B cell (primary cell): ENCODE data around the gene PRR7. TPM values are rescaled to one million over a fixed set of nuclear protein-coding genes. Genes with fewer than 3 reads are reported as not detected.

ENCODE experiments used
- ATAC-seq: fragments of 200-7000 bp; cut with Tn5 transposase; one replicate; pipeline ENCODE4 v1.10.0; 2021; ENCODE audit warnings: low read depth, mild to moderate bottlenecking, moderate number of reproducible peaks, moderate library complexity
- CTCF ChIA-PET: fragments of 350-600 bp; sonication (Branson Sonifier 250); formaldehyde crosslinking; loops from one replicate; lab custom pipeline; 2021; ENCODE audit warnings: antibody characterized with exemption, inconsistent platforms; lab: Charles Lee
- POLR2A ChIA-PET: fragments of 350-600 bp; sonication (Branson Sonifier 250); formaldehyde crosslinking; loops from one replicate; lab custom pipeline; 2021; ENCODE audit warnings: antibody characterized with exemption; lab: Charles Lee
- DNase-seq: peaks from one replicate; pipeline ENCODE4 v3.0.0; 2013
- H2AFZ ChIP-seq: 2 replicates; pipeline ENCODE4 v1.6.1; 2012; ENCODE audit warnings: mild to moderate bottlenecking, low read depth, low read length; ENCODE audit not compliant: insufficient read depth, poor library complexity, severe bottlenecking
- H3K27ac ChIP-seq, 2 donors: 1 replicate in 1 of 2; 2 replicates in 1 of 2; pipeline ENCODE4 v1.5.1; 2012 to 2013; ENCODE audit warnings: low read length in 2 of 2, mild to moderate bottlenecking in 2 of 2, moderate library complexity in 1 of 2
- H3K27me3 ChIP-seq, 4 experiments: fragments of 200-600 bp in 1 of 4; sonication (generic) in 1 of 4; replicated peaks in 1 of 4; 1 replicate in 2 of 4; 2 replicates in 2 of 4; pipeline versions ENCODE4 v1.6.1 to v1.7.0; 2013 to 2016; ENCODE audit warnings: low read length in 3 of 4, mild to moderate bottlenecking in 2 of 4, mixed read lengths in 1 of 4, moderate library complexity in 1 of 4; ENCODE audit not compliant: insufficient read depth in 4 of 4, control insufficient read depth in 3 of 4; ENCODE audit errors: control extremely low read depth in 1 of 4
- H3K36me3 ChIP-seq, 2 experiments: replicated peaks in 1 of 2; 1 replicate in 1 of 2; 2 replicates in 1 of 2; pipeline versions ENCODE4 v1.6.1 to v1.7.1; 2013; ENCODE audit warnings: low read length in 1 of 2; ENCODE audit not compliant: insufficient read depth in 2 of 2, control insufficient read depth in 1 of 2; ENCODE audit errors: control extremely low read depth in 1 of 2, extremely low read depth in 1 of 2
- H3K4me1 ChIP-seq, 2 donors: fragments of 200-600 bp in 1 of 2; sonication (generic) in 1 of 2; 1 replicate in 1 of 2; 2 replicates in 1 of 2; pipeline versions ENCODE4 v1.5.1 to v1.6.1; 2013 to 2017; ENCODE audit warnings: low read length in 2 of 2; ENCODE audit not compliant: control insufficient read depth in 2 of 2, insufficient read depth in 2 of 2
- H3K4me2 ChIP-seq: replicated peaks from 2 replicates; pipeline ENCODE3; 2012; ENCODE audit warnings: mild to moderate bottlenecking, low read depth, low read length; ENCODE audit not compliant: poor library complexity, severe bottlenecking
- H3K4me3 ChIP-seq, 5 experiments: fragments of 200-600 bp in 1 of 5; sonication (generic) in 1 of 5; 1 replicate in 3 of 5; 2 replicates in 2 of 5; pipeline versions ENCODE4 v1.5.1 to v1.7.0; 2011 to 2016; ENCODE audit warnings: low read length in 4 of 5, mild to moderate bottlenecking in 4 of 5, low read depth in 2 of 5, control low read depth in 1 of 5, moderate library complexity in 1 of 5; ENCODE audit not compliant: insufficient read depth in 1 of 5; ENCODE audit errors: control extremely low read depth in 1 of 5, extremely low read depth in 1 of 5
- H3K79me2 ChIP-seq: fragments of 200-600 bp; sonication (generic); one replicate; pipeline ENCODE4 v1.6.0; 2016; ENCODE audit warnings: low read length; ENCODE audit not compliant: control insufficient read depth, insufficient read depth
- H3K9ac ChIP-seq: fragments of 200-600 bp; sonication (generic); 2 replicates; pipeline ENCODE4 v1.6.1; 2017; ENCODE audit warnings: mild to moderate bottlenecking, low read length, moderate library complexity
- H3K9me3 ChIP-seq, 3 donors: one replicate each; pipeline versions ENCODE4 v1.6.1 to v1.7.1; 2013; ENCODE audit warnings: low read length in 2 of 3; ENCODE audit not compliant: control insufficient read depth in 2 of 3, insufficient read depth in 1 of 3; ENCODE audit errors: control extremely low read depth in 1 of 3
- H4K20me1 ChIP-seq: 2 replicates; pipeline ENCODE4 v1.6.0; 2012; ENCODE audit warnings: mild to moderate bottlenecking, low read length; ENCODE audit not compliant: insufficient read depth, control insufficient read depth, poor library complexity, severe bottlenecking
- H3K27ac Mint-ChIP-seq: one replicate; pipeline ENCODE4 v1.8.0; 2021; ENCODE audit warnings: mixed read lengths
- H3K27me3 Mint-ChIP-seq: one replicate; pipeline ENCODE4 v1.8.0; 2021; ENCODE audit warnings: mixed read lengths
- H3K4me1 Mint-ChIP-seq: one replicate; pipeline ENCODE4 v1.8.0; 2021; ENCODE audit warnings: mixed read lengths
- H3K4me3 Mint-ChIP-seq: one replicate; pipeline ENCODE4 v1.8.0; 2021; ENCODE audit warnings: mixed read lengths
- H3K9me3 Mint-ChIP-seq: one replicate; pipeline ENCODE4 v1.8.0; 2022; ENCODE audit warnings: mixed read lengths; ENCODE audit not compliant: insufficient read depth
- EZH2 ChIP-seq: IDR thresholded peaks from 2 replicates; pipeline ENCODE4 v1.6.1; 2012; ENCODE audit warnings: borderline replicate concordance, low read depth, mild to moderate bottlenecking, moderate library complexity, low read length; ENCODE audit not compliant: insufficient read depth, poor library complexity, severe bottlenecking
- WGBS: methylation state at CpG from one replicate; pipeline ENCODE4 v1.1.5; 2013; ENCODE audit warnings: missing lambda C conversion rate; ENCODE audit not compliant: insufficient coverage; 5-methylcytosine and 5-hydroxymethylcytosine counted together
- intact Hi-C: fragments of 100-400 bp; cut with micrococcal nuclease; formaldehyde crosslinking; loops from one replicate; pipeline ENCODE4 v1.10.0; 2022
- polyA plus RNA-seq: library from polyadenylated mRNA; depleted of rRNA; stranded (reverse); fragments of >200 nt; gene quantifications from 2 replicates; pipeline ENCODE4 v1.2.3, GENCODE V29; 2012
- total RNA-seq, 2 donors: library from RNA; stranded (reverse); fragments of 120-200 nt in 1 of 2; gene quantifications; 1 replicate in 1 of 2; 2 replicates in 1 of 2; pipeline versions ENCODE4 v1.2.3 to v1.2.4, GENCODE V29; 2013 to 2022
- TF ChIP-seq, protein P1 (sequence below): fragments of 200-600 bp; IDR thresholded peaks from one replicate; pipeline ENCODE4 v1.8.0; 2022; ENCODE audit warnings: antibody characterized with exemption, mild to moderate bottlenecking

The PRR7 gene
- total and polyA plus RNA-seq, 2 donors (not counting 1 experiment from before 2014, with no cell fraction given) = 4.8 to 84.4 TPM

DNA sequence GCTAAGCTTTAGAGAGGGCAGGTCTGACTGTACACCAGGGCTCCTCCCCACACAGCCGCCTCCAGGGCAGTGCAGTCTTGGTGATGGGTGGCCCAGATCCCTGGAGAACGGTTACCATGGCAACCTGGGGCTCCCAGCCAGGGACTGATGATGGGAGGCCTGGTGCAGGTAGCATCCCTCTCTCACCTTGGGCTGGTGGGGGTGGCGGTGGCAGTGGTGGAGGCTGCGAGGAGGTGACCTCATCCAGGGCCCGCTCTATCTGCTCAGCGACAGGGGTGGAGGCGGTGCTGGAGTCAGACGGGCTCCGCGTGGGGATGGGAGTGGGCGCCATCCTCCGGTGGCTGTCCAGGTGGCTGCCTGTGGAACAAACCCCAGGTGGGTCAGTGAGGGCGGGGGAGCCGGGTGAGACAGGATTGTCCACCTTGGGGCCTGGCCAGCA, 12.3 kb downstream of the PRR7 start:
- ATAC-seq = no peak
- no peak overlapping the region for H3K27ac ChIP-seq
- POLR2A ChIA-PET = interaction anchor here (0.7 kb wide), 1 partner anchor 19 kb away, joined by 3 read pairs; no protein-coding TSS in a partner anchor
- intact Hi-C loops = no loop called here
- Mint-ChIP-seq H3K9me3 (no peaks in the 10 kb centered on the region), H3K4me1 (peaks cover 10% of the 10 kb centered on the region), H3K4me3 (no peak overlapping the region), H3K27ac (no peak overlapping the region), H3K27me3 (no peaks in the 10 kb centered on the region)
- H3K79me2 ChIP-seq = no peaks in the 10 kb centered on the region
- 95% methylated on average over 12 of the region's 14 CpGs for WGBS
- TF ChIP-seq EZH2 = no peak
- TF ChIP-seq, protein P1, sequence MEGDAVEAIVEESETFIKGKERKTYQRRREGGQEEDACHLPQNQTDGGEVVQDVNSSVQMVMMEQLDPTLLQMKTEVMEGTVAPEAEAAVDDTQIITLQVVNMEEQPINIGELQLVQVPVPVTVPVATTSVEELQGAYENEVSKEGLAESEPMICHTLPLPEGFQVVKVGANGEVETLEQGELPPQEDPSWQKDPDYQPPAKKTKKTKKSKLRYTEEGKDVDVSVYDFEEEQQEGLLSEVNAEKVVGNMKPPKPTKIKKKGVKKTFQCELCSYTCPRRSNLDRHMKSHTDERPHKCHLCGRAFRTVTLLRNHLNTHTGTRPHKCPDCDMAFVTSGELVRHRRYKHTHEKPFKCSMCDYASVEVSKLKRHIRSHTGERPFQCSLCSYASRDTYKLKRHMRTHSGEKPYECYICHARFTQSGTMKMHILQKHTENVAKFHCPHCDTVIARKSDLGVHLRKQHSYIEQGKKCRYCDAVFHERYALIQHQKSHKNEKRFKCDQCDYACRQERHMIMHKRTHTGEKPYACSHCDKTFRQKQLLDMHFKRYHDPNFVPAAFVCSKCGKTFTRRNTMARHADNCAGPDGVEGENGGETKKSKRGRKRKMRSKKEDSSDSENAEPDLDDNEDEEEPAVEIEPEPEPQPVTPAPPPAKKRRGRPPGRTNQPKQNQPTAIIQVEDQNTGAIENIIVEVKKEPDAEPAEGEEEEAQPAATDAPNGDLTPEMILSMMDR = no peak
- H3K4me3 ChIP-seq = no peak overlapping the region
- no peak for DNase-seq
- H3K4me1 ChIP-seq = peaks cover 6 to 18% of the 10 kb centered on the region in 2 donors
- no peaks in the 10 kb centered on the region for H3K36me3 ChIP-seq
- no peak overlapping the region for H3K4me2 ChIP-seq
- H3K9me3 ChIP-seq = peaks cover 0 to 4% (median 0%) of the 10 kb centered on the region in 3 donors
- CTCF ChIA-PET = interaction anchor here (7.6 to 21.3 kb wide), 4 partner anchors 13 to 68 kb away, joined by 62 to 628 read pairs (median 169); partner anchors contain the start of genes F12, GRK6, PFN3 and PRR7
- no peaks in the 10 kb centered on the region for H3K27me3 ChIP-seq
- H3K9ac ChIP-seq = no peak overlapping the region
- no peak overlapping the region for H2AFZ ChIP-seq
- H4K20me1 ChIP-seq = peaks cover 13% of the 10 kb centered on the region

DNA sequence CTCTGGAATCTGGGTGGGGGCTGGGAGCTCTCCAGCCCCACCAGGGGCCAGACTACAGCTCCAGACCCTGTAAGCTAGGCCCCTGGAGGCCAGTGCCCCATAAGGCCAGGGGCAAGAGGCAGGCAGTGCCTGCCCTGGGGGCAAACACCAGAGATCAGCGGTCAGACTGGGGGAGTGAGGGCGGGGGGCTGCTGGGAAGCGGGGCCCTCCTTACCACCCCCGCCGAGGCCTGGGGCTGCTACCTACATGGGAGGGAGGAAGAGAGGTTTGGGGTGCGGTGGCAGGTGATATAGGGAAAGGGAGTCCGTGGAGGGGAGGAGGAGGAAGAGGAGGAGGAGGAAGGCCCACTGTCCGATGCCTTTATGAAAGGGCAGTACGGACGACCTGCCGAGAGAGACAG, 12.7 kb downstream of the PRR7 start:
- DNase-seq = no peak
- Histone ChIP-seq H3K79me2 (no peaks in the 10 kb centered on the region), H3K9me3 (peaks cover 0 to 4% (median 0%) of the 10 kb centered on the region in 3 donors), H3K9ac (no peak overlapping the region), H3K27me3 (no peaks in the 10 kb centered on the region), H3K36me3 (no peaks in the 10 kb centered on the region), H3K4me1 (peaks cover 3 to 13% of the 10 kb centered on the region in 2 donors), H3K4me2 (no peak overlapping the region), H3K4me3 (no peak overlapping the region), H4K20me1 (peaks cover 13% of the 10 kb centered on the region), H3K27ac (no peak overlapping the region), H2AFZ (no peak overlapping the region)
- Mint-ChIP-seq H3K27me3 (no peaks in the 10 kb centered on the region), H3K27ac (no peak overlapping the region), H3K4me3 (no peak overlapping the region), H3K9me3 (no peaks in the 10 kb centered on the region), H3K4me1 (peaks cover 8% of the 10 kb centered on the region)
- intact Hi-C loops = no loop called here
- no peak for ATAC-seq
- TF ChIP-seq EZH2 = no peak
- TF ChIP-seq, protein P1 = no peak
- ChIA-PET CTCF (interaction anchor here (1.9 to 21.3 kb wide), 4 partner anchors 14 to 69 kb away, joined by 4 to 628 read pairs (median 124); partner anchors contain the start of genes F12, PFN3 and PRR7), POLR2A (no interaction called here)
- 96% methylated on average over 9 of the region's 11 CpGs for WGBS
